Mesodermal cell (in vitro differentiated cells): ENCODE measurements around the gene KIF17. TPM values are rescaled to one million over a fixed set of nuclear protein-coding genes. Genes with fewer than 3 reads are reported as not detected.

Experiments
- H3K27ac ChIP-seq: 2 replicates; pipeline ENCODE4 v1.7.0; 2013; ENCODE audit warnings: mild to moderate bottlenecking, low read depth, low read length, moderate library complexity; ENCODE audit not compliant: severe bottlenecking
- H3K36me3 ChIP-seq: 2 replicates; pipeline ENCODE4 v1.7.1; 2013; ENCODE audit warnings: mild to moderate bottlenecking, low read length, moderate library complexity; ENCODE audit not compliant: control insufficient read depth, insufficient read depth
- H3K4me1 ChIP-seq: one replicate; pipeline ENCODE4 v1.7.1; 2013; ENCODE audit warnings: mild to moderate bottlenecking, low read length; ENCODE audit not compliant: insufficient read depth, control insufficient read depth, poor library complexity, severe bottlenecking
- H3K4me3 ChIP-seq: 2 replicates; pipeline ENCODE4 v1.7.0; 2013; ENCODE audit warnings: low read length, control low read depth, mild to moderate bottlenecking; ENCODE audit not compliant: insufficient read depth, poor library complexity, severe bottlenecking; ENCODE audit errors: extremely low read depth
- H3K9me3 ChIP-seq: 2 replicates; pipeline ENCODE4 v1.7.1; 2013; ENCODE audit warnings: mild to moderate bottlenecking, low read length, moderate library complexity; ENCODE audit not compliant: control insufficient read depth
- WGBS, 2 experiments: methylation state at CpG; one replicate each; pipeline ENCODE4 v1.1.5; 2013; ENCODE audit warnings: missing lambda C conversion rate in 2 of 2; ENCODE audit not compliant: insufficient coverage in 2 of 2; 5-methylcytosine and 5-hydroxymethylcytosine counted together
- polyA plus RNA-seq, 2 experiments: library from polyadenylated mRNA; stranded (reverse); fragments of 50-300 nt; gene quantifications; one replicate each; pipeline ENCODE4 v1.2.3, GENCODE V29; 2013

KIF17 gene
- polyA plus RNA-seq (2013, experiment 1 of 2), result 5.0 TPM
- polyA plus RNA-seq (2013, experiment 2 of 2), result 3.8 TPM

GRCh38 chr1:20717452-20718342 lies at the start of gene KIF17:
Gene KIF17 (minus strand): TSS chr1:20718007. CDS start chr1:20717706, 301 bp downstream.
- Histone ChIP-seq H3K36me3 (no peaks in the 10 kb centered on the region), H3K27ac (no peak within 1 kb of the TSS), H3K9me3 (no peaks in the 10 kb centered on the region), H3K4me3 (peak within 1 kb of the TSS; percentile 35), H3K4me1 (peaks cover 3% of the 10 kb centered on the region)
- 5 to 8% methylated on average over 82 to 94 of the region's 112 CpGs for WGBS, 2 experiments

GRCh38 chr1:20767271-20767670 lies 49.5 kb upstream of the KIF17 start:
- Histone ChIP-seq H3K36me3 (peaks cover 99% of the 10 kb centered on the region), H3K27ac (no peak overlapping the region), H3K4me3 (no peak overlapping the region), H3K4me1 (no peaks in the 10 kb centered on the region), H3K9me3 (no peaks in the 10 kb centered on the region)

GRCh38 chr1:20763417-20763816 lies 45.6 kb upstream of the KIF17 start:
- Histone ChIP-seq H3K36me3 (peaks cover 100% of the 10 kb centered on the region), H3K9me3 (no peaks in the 10 kb centered on the region), H3K27ac (no peak overlapping the region), H3K4me1 (no peaks in the 10 kb centered on the region), H3K4me3 (no peak overlapping the region)
- no CpG with 5 or more reads among the region's 3 CpGs for WGBS, 2 experiments

GRCh38 chr1:20760322-20760721 lies 42.5 kb upstream of the KIF17 start:
- Histone ChIP-seq H3K36me3 (peaks cover 97% of the 10 kb centered on the region), H3K4me3 (no peak overlapping the region), H3K9me3 (no peaks in the 10 kb centered on the region), H3K27ac (no peak overlapping the region), H3K4me1 (no peaks in the 10 kb centered on the region)
- WGBS, 2 experiments, result 87 to 96% methylated on average over 6 of the region's 6 CpGs

- no peak overlapping the region for H3K4me3 ChIP-seq
- peaks cover 90% of the 10 kb centered on the region for H3K36me3 ChIP-seq
- no CpG with 5 or more reads among the region's 3 CpGs for WGBS, 2 experiments
- H3K4me1 ChIP-seq, result peaks cover 7% of the 10 kb centered on the region
- H3K27ac ChIP-seq, result no peak overlapping the region
- no peaks in the 10 kb centered on the region for H3K9me3 ChIP-seq
Observed at GRCh38 chr1:20753589-20753988, 35.8 kb upstream of the KIF17 start.

GRCh38 chr1:20751462-20751990 lies 33.7 kb upstream of the KIF17 start:
- H3K9me3 ChIP-seq, result no peaks in the 10 kb centered on the region
- H3K4me3 ChIP-seq, result no peak overlapping the region
- H3K4me1 ChIP-seq, result peaks cover 7% of the 10 kb centered on the region
- H3K27ac ChIP-seq, result no peak overlapping the region
- 71 to 86% methylated on average over 1 of the region's 3 CpGs for WGBS, 2 experiments
- H3K36me3 ChIP-seq, result peaks cover 90% of the 10 kb centered on the region

GRCh38 chr1:20742671-20743070 lies 24.9 kb upstream of the KIF17 start:
- Histone ChIP-seq H3K27ac (no peak overlapping the region), H3K4me3 (no peak overlapping the region), H3K36me3 (peaks cover 82% of the 10 kb centered on the region), H3K9me3 (no peaks in the 10 kb centered on the region), H3K4me1 (peaks cover 3% of the 10 kb centered on the region)

- Histone ChIP-seq H3K36me3 (peaks cover 77% of the 10 kb centered on the region), H3K4me1 (peaks cover 3% of the 10 kb centered on the region), H3K27ac (no peak overlapping the region), H3K9me3 (no peaks in the 10 kb centered on the region), H3K4me3 (no peak overlapping the region)
- no CpG with 5 or more reads among the region's 2 CpGs for WGBS, 2 experiments
Observed at GRCh38 chr1:20740781-20741180, 23.0 kb upstream of the KIF17 start.

GRCh38 chr1:20739225-20739624 lies 21.4 kb upstream of the KIF17 start:
- H3K27ac ChIP-seq, result no peak overlapping the region
- peaks cover 3% of the 10 kb centered on the region for H3K4me1 ChIP-seq
- H3K36me3 ChIP-seq, result peaks cover 64% of the 10 kb centered on the region
- no peaks in the 10 kb centered on the region for H3K9me3 ChIP-seq
- H3K4me3 ChIP-seq, result no peak overlapping the region
- 100% methylated on average over 1 to 2 of the region's 2 CpGs for WGBS, 2 experiments

GRCh38 chr1:20735581-20736111 lies 17.8 kb upstream of the KIF17 start:
- WGBS, 2 experiments, result 96 to 98% methylated on average over 6 to 7 of the region's 7 CpGs
- H3K36me3 ChIP-seq, result peaks cover 37% of the 10 kb centered on the region
- H3K27ac ChIP-seq, result no peak overlapping the region

More at GRCh38 chr1:20735581-20736111, 17.8 kb upstream of the KIF17 start:
- H3K9me3 ChIP-seq, result no peaks in the 10 kb centered on the region
- no peak overlapping the region for H3K4me3 ChIP-seq
- H3K4me1 ChIP-seq, result peaks cover 17% of the 10 kb centered on the region
